ENCODE results near the gene GSE1. TPM values are rescaled to one million over a fixed set of nuclear protein-coding genes. Genes with fewer than 3 reads are reported as not detected.

GSE1 gene
- total RNA-seq, 1 donor from 2014 or later, result 82.9 TPM

DNA sequence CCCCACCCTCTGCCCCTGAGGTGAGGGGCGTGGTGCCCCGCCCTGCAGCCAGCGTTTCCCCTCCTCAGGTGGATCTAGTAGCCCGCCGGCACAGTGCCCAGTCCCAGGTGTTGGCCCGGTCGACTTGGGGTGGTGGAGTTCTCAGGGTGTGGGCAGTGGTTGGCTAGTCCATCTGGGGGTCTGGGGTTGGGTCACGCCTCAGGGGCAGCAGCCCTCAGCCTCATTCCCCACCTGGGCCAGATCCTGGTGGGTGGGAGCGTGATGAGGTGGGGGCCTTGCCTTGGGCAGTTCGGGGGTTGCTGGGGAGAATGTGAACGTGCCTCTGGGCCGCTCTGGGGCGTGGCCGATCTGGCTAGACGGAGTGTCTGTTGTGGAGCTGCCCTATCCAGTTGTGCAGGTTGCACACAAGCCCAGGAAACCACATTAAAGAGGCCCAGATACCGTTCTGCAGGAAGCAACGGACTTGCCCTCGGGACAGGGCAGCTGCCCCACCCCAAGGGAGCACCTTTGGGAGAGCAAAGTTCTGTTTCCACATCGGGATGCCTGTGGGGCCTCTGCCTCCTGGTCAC is 32.0 kb downstream of the GSE1 start:
- DNase-seq (ENCODE audit: low spot score), result no peak

DNA sequence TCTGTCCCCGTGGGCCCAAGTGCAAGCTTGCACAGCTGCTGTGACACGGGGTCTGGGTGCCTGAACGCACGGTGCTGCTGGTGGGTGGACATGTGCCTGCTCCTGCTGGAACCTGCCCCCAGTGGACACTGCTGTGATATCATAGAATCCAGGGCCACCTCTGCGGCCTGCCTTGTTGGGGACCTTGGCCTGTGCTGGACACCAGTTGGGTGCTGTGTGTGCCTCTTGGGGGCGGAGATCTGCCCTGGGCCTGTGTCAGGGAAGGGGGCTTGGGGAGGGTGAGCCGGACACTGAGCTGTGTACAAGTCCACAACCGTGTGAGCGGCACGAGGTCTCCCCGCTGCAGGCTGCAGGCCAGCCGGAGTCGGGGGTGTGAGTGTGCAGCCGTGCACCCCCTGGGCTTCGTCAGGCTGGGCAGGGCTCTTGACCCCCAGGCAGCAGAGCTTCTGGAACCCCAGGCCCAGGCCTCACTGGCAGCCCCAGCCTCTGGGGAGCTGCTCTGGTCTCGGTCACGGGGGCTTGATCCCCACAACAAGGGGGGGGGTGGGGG is 33.3 kb downstream of the GSE1 start:
- DNase-seq (ENCODE audit: low spot score), result no peak

DNA sequence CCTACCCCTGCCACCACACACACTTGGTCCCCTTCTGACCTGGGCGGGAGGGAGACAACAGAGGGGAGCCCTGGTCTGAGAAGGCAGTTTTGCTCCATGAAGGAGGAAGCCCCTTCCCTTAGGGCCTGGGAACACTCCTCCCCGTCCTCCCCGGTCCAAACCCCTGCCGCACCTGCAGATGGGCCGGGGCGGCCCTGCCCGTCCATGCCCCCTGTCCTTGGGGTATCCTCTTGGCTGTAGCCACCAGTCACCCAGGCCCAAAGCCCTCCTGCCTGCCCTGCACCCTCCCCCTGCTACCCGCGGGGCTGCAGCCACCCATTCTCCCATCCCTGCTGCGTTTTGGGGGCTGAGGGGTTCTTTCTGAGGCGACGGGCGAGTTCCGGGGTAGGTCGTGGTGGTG is 33.9 kb downstream of the GSE1 start:
- no peak for DNase-seq (ENCODE audit: low spot score)

DNA sequence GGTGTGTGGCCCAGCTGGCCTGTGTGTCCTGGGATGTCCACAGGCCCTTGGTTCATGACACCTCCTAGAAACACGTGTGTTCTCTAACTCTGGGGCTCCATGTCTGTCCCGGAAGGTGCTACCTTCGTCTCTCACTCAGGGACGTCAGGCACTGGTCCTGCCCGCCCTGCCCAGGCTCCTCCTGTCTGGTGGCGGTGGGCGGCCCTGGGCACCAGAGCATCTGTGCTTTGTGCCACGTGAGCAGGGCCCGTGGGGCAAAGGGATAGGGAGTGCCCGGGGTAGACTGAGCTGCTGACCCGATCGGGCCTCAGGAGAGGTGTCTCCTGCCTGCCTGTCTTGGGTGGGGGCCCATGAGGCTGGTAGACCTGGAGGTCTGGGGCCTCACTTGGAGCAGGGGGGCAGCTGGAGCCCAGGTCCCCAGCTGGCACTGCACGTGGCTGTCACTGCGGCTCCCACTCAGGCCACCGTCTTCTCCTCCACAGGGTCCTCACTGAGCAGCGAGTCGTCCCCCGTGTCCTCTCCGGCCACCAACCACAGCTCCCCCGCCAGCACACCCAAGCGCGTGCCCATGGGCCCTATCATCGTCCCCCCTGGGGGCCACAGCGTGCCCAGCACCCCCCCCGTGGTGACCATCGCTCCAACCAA is 35.1 kb downstream of the GSE1 start:
- no peak for DNase-seq (ENCODE audit: low spot score)

DNA sequence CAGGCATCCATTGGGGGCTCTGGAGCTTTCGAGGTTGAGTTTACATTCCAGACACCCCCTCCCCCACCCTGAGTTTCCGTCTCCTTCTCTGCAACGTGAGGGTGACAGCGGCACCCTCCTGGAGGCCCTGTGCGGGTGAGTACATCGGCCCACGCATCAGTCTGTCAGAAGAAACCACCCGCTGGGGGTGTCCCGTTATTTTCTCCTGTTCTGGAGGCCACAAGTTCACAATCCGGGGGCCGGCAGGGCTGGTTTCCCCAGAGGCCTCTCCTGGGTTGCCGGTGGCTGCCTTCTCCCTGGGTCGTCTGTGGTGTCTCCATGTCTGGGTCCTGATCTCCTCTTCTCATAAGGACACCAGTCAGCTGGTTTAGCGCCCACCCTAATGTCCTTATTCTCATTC is 35.7 kb downstream of the GSE1 start:
- DNase-seq (ENCODE audit: low spot score), result no peak

- DNase-seq (ENCODE audit: low spot score), result no peak
Measured at GRCh38 chr16:85649411-85650134, 36.5 kb downstream of the GSE1 start.

DNA sequence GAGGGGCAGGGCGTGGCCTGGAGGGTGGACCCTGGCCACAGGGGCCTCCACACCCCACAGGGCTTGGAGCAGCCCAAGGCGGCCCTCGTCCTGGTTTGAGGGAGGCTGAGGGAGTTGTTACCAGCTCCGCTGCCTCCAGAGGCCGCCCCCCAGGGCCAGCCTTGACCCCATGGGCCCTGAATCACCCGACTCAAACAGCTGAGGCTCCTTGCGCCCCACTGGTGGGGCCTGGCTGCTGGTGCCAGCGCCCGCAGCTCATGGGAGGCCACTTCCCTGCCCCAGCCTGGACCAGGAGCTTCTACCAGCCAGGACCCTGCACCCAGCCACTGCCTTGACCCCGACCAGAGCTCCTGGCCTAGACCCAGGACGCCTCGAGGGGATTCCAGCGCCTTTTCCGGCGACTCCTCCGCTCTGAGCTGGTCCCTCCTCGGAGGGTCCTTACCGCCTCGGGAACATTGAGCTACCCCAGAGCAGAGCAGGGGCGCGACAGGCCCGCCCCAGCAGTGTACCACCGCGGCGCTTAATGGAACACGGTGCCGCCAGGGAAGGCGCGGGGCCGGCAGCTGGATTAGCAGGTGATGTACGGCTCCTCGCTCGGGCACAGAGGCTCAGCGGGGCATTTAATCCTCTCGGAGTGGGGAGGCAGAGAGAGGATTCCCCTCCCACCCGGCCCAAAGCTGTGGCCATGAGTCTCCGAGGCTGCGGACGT is 37.2 kb downstream of the GSE1 start:
- no peak for DNase-seq (ENCODE audit: low spot score)

GRCh38 chr16:85650844-85651628 is 37.9 kb downstream of the GSE1 start:
- DNase-seq (ENCODE audit: low spot score), result no peak

DNA sequence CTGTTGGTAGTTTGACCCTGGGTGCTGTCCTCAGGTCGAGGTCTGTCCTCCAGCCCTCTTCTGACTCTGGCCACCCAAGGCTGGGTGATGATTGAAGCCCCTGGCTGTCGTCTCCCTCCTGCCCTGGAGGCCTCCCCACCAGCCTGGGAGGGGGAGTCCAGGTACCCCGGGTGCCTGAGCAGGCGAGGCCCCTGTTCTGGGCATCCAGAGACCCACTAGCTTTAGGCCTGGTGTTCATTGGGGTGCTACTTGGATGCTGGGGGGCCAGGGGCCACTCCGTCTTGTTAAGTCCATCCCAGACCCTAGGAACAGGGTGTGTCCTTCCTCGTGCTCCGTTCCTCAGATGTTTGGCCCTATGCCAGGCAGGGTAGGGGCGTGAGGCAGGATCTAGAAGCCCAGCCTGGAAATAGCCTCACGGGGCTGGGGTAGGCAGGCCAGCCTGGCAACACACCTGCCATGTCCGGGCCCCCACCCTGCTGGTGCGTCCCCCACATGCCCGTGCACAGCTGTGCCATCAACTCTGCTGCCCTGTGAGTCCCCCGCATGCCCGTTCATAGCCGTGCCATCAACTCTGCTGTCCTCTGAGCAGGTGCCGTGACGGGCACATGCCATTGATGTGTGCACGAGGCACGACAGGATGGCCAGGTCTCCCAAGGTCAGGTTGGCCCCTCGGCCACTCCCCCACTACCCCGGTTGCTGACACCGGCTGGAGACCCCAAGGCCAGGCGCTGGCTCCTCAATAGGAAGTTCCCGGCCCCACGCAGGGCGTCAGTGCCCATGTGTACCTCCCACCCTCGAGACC is 38.7 kb downstream of the GSE1 start:
- no peak for DNase-seq (ENCODE audit: low spot score)

GRCh38 chr16:85652431-85653221 is 39.5 kb downstream of the GSE1 start:
- DNase-seq (ENCODE audit: low spot score), result peak; percentile 38

- DNase-seq (ENCODE audit: low spot score), result no peak
Measured at GRCh38 chr16:85653290-85653891, 40.3 kb downstream of the GSE1 start.

DNA sequence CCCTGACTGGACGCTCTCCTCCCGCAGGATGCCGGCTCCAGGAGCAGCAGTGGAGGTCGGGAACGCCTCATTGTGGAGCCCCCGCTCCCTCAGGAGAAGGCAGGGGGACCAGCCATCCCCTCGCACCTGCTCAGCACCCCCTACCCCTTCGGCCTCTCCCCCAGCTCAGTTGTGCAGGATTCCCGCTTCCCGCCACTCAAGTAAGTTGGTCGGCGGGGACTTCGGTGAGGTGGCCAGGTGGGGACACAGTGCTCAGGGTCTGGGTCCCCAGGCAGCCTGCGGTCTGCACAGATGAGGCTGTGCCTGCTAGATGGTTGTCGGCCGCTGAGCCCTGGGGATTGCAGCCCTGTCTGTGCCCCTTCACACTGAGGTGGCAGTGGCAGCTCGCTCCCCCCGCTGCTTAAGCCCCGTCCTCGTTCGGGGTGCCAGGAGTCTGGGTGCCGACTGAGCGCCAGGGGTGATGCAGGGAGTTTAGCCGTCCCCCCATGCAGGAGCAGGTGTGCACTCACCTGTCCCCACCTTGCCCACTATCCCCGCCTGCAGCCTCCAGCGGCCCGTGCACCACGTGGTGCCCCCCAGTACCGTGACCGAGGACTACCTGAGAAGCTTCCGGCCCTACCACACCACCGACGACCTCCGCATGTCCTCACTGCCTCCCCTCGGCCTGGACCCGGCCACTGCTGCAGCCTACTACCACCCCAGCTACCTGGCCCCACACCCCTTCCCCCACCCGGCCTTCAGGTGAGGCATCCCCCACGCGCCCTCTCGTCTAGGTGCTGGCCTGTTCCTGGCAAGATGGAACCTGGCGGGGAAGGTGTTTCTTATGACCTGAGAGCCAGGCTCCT is 41.4 kb downstream of the GSE1 start:
- no peak for DNase-seq (ENCODE audit: low spot score)

- no peak for DNase-seq (ENCODE audit: low spot score)
Measured at GRCh38 chr16:85655216-85656129, 42.4 kb downstream of the GSE1 start.

- DNase-seq (ENCODE audit: low spot score), result no peak
Measured at GRCh38 chr16:85656351-85657266, 43.5 kb downstream of the GSE1 start.

- DNase-seq (ENCODE audit: low spot score), result no peak
Measured at GRCh38 chr16:85657267-85657650, 44.1 kb downstream of the GSE1 start.

DNA sequence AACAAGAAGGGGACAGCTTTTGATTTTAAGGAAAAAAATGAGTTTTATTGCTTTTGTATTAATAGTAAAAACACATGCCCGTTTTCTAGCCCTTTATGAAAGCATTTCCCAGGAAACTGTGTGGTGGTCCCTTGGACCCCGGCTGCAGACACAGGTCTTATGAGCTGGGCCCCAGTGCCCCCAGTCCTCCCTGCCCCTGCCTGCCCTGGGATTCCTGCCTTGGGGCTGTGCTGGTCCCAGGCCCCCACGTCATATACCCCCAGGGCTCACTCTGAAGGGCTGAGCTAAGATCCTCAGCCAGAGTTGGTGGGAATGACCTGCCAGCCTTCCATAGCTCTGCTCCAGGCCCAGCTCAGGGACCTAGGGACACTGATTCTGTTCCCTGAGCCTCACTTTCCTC is 44.9 kb downstream of the GSE1 start:
- DNase-seq (ENCODE audit: low spot score), result no peak

Data from mucosa of gallbladder (tissue), 1 donor.